Stimulated activated CD4-positive, alpha-beta T cell treated with anti-CD3 and anti-CD28 coated beads, Interleukin-1b, Interleukin-23, amount 100 ng/mL, for 24 hours (primary cell): ENCODE results near the gene CDC23.
A peak's percentile ranks its signal among the peaks of the same experiment; 100 is the strongest.
"Not testable (repeated sequence)": the region's sequence is repeated elsewhere in the genome, so short reads cannot be mapped to it uniquely, and the experiment has no call there.

ENCODE experiments used
- DNase-seq, 4 experiments: peaks; one replicate each; pipeline ENCODE4 v3.0.0-alpha.2; 2020; ENCODE audit warnings: low read depth in 4 of 4, low spot score in 1 of 4

CDC23 gene

GRCh38 chr5:138216799-138217198, 3.7 kb upstream of the CDC23 start:
- DNase-seq = no peak

- DNase-seq = peak in 1 of 4 experiments; percentile 2
These were observed 329 bp downstream of the CDC23 start for GRCh38 chr5:138212828-138213160.

DNA sequence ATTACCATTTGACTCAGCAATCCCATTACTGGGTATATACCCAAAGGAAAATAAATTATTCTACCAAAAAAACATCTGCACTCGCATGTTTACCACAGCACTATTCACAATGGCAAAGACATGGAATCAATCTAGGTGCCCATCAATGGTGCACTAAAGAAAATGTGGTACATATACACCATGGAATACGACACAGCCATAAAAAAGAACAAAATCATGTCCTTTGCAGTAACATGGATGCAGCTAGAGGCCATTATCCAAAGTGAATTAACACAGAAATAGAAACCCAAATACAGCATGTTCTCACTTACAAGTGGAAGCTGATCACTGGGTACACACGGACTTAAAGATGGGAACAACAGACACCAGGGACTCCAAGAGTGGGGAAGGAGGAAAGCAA, 2.1 kb downstream of the CDC23 start:
- no peak for DNase-seq

DNA sequence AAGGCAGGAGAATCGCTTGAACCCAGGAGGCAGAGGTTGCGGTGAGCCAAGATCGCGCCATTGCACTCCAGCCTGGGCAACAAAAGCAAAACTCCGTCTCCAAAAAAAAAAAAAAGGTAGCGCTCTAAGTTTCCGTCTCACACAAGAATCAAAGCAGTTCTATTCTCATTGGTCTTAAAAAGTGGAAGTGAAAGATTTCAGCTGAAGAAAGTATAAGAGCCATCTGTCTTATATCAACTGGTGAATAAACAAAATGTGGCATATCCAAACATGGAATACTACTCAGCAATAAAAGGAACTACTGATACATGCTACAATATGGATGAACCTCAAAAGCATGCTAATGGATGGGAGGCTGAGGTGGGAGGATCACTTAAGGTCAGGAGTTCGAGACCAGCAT, 19.3 kb downstream of the CDC23 start:
- not testable (repeated sequence) for DNase-seq

GRCh38 chr5:138192826-138193225, 20.3 kb downstream of the CDC23 start:
- no peak for DNase-seq

- DNase-seq = no peak
These were observed 24.5 kb downstream of the CDC23 start for GRCh38 chr5:138188626-138189025.

DNA sequence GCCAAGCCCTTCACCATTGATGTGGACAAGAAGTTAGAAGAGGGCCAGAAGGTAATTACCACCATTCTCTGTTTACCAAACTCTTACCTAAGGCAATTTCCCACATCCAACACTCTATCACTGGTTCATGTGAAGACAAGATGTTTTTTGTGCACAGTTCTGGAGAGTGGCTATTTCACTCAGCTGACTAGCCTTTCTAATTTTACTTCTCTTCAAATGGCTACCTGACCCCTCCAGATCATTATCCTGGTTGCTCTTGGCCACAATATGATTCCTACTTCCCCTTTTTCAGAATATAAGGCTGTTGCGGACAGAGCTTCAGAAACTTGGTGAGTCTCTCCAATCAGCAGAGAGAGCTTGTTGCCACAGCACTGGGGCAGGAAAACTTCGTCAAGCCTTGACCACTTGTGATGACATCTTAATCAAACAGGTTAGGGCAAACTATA, 27.1 kb downstream of the CDC23 start:
- no peak for DNase-seq

DNA sequence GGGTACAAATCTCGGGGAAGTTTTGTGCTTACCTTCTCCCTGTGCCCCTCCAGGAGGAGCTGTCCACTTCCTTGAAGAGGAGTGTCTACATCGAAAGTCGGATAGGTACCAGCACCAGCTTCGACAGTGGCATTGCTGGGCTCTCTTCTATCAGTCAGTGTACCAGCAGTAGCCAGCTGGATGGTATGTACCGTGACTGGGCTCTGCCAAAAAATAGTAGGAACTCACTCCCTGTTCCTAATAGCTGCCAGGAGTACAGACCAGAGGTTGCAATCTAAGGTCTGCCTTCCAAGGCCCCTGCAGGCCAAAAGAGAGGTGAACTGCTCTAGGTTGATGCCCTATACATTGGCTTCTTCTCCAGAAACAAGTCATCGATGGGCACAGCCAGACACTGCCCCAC, 30.3 kb downstream of the CDC23 start:
- DNase-seq = no peak

GRCh38 chr5:138180841-138181240, 32.3 kb downstream of the CDC23 start:
- DNase-seq = no peak

GRCh38 chr5:138180183-138180782, 32.8 kb downstream of the CDC23 start:
- DNase-seq = no peak

GRCh38 chr5:138179277-138179857, 33.8 kb downstream of the CDC23 start:
- DNase-seq = no peak

DNA sequence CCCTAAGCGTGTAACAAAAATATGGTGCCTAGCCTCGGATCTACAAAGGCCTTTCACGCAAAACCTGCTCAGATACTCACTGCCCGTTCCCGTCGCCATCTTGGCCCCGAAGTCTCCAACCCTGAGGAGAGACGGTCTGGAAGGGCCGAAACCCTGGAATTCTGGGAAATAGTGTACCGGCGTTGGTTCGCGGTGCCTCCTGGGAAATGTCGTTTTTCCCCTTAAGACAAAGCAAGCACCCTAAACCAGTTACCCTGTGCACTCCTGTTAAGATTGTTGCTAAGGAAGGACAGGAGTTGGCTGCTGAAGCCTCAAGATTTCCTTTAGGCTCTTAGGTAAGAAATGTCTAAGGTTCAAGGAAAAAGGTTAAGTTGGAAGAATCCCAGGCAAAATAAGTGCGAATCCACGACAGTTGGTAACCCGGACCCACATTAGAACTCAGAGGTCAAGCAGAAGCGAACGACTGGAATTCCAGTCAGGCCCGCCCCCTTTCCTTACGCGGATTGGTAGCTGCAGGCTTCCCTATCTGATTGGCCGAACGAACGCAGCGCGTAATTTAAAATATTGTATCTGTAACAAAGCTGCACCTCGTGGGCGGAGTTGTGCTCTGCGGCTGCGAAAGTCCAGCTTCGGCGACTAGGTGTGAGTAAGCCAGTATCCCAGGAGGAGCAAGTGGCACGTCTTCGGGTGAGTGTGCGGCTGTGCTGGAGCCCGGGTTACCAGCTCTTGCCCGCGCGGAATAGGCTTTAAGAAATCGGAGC, 34.4 kb downstream of the CDC23 start, which contains the start of the genes BRD8 and KIF20A:
TSS of gene BRD8 (minus strand) at position 115 of the 761 bp plus-strand sequence. CDS start at position 99, 16 bp downstream.
TSS of gene KIF20A (plus strand) at position 597 of the 761 bp plus-strand sequence. CDS start 569 bp downstream, outside the sequence.
- peak; percentile 63 to 89 (median 78) for DNase-seq

DNA sequence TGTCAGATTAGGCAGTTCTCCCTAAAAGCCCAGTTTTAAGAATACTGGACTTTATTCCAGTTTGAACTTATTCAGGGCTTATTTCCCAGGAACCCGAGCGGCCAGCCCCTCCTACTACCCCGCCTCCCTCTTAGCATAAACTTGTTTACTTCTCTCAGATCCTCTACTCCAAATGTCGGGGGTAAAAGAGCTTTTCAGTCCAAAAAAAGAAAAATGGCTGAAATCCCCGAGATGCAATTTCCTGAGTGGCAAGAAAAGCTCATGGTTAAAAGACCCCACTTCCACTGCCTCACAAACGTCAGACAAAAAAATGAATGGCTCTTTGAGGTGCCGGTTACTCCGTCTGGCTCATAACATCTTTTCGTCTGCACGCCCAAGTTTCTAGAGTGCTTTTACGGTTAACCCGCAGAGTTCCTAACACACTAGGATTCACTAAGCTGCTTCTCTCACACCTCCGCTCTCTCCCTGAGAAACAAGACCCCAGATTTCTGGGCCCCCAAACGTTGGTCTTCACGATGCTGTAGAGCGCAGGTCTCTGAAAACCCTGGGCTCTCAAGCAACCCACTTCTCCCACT, 35.1 kb downstream of the CDC23 start:
- DNase-seq = no peak

DNA sequence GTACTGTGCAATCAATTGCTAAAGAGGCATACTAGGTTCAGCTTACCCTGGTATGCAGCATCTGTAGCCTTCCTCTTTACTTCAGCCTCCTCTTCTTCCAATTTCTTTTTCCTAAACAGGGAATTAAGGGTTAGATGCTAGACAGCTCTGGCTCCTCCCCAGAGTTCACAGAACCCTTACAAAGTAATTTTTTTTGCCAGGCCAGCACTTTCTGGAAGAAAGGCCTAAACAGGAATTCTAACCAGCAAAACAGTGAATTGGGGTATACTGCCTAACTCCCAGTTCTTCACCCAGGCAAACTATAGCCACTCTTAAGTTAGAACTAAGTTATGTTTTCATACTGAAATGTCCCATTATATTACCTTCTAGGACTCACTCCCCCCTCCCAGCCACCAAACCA, 42.8 kb downstream of the CDC23 start:
- DNase-seq = no peak

DNA sequence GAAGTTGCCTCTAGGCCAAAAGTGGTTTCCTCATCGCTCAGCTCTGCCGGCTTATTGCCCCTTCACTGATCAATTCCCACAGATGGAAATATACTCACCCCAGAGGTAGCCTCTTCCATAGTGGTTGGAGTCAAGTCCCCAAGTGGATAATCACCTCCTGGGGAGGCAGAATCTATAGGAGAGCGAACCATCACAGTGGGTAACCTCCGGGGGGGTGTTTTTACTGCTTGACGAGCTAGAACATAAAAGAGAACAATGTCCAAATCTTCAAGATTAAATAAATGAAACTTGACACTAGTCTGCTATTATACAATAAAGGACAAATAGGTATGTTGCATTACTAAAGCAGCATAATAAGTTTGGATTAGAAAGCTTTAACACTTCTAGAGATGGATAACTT, 44.0 kb downstream of the CDC23 start:
- no peak for DNase-seq

- DNase-seq = no peak
These were observed 49.4 kb downstream of the CDC23 start for GRCh38 chr5:138163721-138164120.

GRCh38 chr5:138160706-138161105, 52.4 kb downstream of the CDC23 start:
- no peak for DNase-seq

GRCh38 chr5:138159666-138160065, 53.5 kb downstream of the CDC23 start:
- DNase-seq = no peak

DNA sequence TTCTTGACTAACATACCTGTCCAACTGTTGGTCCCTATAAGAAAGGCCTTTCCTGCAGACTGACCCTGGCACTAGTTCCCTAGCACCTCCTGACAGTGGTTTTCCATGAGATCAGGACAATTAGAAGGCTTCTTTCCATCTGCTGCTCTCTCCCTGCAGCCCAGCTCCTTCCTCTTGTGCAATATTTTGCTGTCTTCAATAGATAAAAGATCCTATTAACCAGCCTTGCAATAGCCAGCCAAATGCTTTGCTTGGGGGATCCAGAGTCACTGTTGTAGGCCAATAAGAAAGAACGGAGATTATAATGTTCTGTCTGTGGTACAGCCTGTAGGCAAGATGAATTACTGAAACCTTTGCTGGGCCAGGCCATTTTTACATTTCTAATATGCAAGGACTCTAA, 55.5 kb downstream of the CDC23 start:
- no peak for DNase-seq

GRCh38 chr5:138155977-138156376, 57.1 kb downstream of the CDC23 start:
- DNase-seq = not testable (repeated sequence)

DNA sequence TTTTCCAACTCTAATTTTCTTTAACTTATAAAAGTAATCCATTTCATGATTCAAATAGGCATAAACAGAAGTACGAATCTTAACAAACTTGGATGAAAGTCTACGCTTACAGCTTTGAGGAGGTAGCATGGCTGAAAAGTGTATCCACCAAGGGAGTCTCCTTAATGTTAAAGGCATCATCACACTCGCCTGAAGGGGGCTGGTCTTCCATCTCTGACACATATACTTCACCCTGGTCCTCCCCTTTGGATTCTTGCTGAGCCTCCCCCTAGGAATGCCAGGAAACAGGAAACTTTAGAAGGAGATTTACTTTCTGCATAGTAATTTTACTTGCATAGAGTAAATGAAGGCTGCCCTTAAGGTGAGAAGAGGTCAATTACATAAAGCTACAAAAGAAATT, 63.6 kb downstream of the CDC23 start:
- no peak for DNase-seq

- no peak for DNase-seq
These were observed 64.3 kb downstream of the CDC23 start for GRCh38 chr5:138148811-138149210.
